ENCODE data around the gene BST1.

Gene BST1, protein sequence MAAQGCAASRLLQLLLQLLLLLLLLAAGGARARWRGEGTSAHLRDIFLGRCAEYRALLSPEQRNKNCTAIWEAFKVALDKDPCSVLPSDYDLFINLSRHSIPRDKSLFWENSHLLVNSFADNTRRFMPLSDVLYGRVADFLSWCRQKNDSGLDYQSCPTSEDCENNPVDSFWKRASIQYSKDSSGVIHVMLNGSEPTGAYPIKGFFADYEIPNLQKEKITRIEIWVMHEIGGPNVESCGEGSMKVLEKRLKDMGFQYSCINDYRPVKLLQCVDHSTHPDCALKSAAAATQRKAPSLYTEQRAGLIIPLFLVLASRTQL

DNA sequence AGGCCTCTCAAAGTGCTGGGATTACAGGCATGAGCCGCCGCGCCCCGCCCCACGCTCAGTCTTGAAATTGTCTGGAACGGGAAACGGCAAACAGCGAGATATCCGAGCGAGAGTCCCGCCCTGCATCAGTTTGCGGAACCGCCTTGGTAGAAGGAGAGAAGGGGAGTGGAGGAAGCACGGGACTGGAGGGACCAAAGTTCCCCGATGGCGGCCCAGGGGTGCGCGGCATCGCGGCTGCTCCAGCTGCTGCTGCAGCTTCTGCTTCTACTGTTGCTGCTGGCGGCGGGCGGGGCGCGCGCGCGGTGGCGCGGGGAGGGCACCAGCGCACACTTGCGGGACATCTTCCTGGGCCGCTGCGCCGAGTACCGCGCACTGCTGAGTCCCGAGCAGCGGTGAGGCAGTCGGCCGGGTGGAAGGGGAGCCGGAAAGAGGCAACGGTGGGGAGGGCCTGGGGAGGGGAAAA, at the start of gene BST1:
BST1 (plus strand) TSS at position 125 of the 463 bp plus-strand sequence; CDS start at position 205, 80 bp downstream.
- peak; percentile 76 for DNase-seq (ENCODE audit: low spot score)

DNA sequence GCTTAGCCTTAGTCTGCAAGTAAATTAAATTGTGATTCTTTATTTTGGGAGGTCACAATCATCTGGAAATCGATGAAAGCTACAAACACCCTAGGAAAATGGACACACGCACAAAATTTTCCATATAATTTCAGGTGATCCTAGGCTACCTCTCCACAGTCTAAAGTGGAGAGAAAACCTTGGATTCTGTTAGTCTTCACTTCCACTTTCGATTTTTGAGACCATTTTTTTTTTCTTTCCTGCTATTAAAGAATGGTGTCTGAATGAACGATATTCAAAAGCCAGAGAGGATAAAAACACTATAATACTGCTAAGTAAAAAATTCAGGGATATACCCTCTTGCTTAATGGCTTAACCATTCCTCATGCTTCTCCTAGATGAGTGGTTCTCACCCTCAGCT, 49.4 kb upstream of the BST1 start:
- DNase-seq (ENCODE audit: low spot score), result no peak

DNA sequence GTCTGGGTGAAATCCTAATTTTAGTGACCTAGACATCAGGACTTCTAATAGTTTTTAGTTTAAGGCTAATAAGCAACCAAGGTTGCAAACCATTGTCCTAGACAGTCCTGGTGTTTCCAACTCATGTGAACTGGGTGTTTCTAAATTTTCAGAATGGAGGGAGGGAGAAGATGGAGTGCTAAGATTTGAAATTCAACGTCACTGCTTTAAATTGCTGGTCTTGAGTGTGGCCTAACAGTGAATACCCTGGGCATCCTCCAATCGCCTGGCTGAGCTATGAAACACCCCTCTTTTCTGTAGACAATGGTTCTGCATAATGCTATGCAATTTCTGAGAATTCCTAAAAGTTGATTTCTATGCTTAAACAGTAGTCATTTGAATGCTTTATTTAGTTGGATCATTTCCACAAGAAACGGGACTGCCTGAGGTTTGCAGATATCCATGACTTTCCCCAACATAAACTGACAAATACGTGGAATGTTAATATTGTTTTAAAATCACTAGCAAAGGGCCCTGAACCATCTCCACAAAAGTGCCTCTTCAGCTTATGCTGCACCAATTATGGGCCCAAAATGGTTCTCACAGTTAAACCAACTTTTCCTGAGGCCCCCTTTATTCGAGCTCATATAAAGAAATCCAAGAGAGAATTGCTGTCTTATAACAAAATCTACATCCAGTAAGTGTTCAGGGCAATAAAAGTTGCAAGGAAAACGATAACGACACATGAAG, 48.8 kb upstream of the BST1 start:
- no peak for DNase-seq (ENCODE audit: low spot score)

DNA sequence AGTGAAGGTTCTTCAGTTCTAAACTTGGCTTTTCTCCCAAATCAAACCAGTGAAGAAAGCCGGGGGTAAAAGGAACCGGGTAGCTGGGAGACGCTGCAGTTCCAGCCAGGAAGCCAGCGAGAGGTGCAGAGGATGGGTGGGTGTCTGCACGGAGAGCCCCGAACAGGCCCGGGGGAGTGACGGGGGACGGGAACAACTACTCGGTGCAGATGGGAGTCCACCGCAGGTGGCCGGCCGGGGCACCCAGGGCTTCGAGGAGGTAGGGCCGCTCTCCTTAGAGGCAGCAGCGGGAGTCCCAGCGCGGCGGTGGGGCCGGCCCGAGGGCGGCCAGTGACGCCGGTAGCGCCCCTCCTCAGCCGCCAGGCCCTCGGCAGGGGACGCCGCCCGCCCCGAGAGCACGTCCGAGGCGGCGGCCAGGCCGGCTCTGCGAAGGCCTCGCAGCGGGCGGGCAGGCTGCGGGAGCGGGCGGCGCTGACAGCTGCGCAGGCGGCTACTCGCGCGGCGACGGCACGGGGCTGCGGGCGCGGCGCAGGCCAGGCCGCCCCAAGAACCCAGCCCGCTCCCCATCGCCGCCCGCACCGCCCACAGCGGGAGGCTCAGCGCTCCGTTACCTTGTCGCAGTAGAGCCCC, 48.2 kb upstream of the BST1 start:
- DNase-seq (ENCODE audit: low spot score), result peak; percentile 61

DNA sequence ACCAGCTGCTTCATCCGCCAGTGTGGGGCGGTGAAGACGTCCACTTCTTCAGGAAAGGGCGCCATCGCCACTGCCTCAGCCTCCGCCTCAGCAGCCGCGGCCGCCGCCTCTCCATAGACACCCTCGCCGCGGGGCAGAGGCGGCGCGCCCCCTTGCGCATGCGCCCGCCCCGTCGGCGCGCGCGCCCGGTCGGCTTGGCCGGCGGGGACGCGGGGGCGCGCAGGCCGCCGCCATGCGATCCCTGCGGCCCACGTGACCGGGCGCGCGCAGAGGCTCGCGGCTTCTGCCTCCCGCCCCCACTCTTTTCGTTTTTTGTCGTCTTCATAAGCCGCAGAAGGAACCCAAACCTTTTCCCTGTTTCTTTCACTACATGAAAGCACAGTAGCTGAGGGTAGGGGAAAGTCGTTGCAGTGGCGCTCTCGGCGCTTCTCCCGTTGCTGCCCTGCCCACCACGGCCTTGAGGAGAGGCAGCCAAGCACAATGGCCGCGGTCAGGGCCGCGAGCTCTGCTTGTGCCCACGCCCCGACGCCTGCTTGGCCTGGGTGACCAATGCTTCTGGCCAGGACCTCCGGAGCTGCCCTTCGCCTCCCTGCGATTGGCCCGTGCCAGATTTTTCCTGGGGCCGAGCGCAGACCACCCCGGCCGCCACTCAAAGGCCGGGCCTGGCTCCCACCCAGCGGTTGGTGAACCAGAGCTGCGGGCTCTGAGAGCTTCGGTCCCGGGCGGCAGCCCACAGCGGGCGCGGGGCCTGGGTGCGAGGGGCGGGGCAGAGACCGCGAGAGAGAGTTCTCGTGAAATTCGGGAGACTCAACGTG, 47.4 kb upstream of the BST1 start, which contains the start of gene FBXL5:
FBXL5 (minus strand) TSS at position 135 of the 815 bp plus-strand sequence; CDS start at position 65, 70 bp downstream.
- DNase-seq (ENCODE audit: low spot score), result peak; percentile 97

DNA sequence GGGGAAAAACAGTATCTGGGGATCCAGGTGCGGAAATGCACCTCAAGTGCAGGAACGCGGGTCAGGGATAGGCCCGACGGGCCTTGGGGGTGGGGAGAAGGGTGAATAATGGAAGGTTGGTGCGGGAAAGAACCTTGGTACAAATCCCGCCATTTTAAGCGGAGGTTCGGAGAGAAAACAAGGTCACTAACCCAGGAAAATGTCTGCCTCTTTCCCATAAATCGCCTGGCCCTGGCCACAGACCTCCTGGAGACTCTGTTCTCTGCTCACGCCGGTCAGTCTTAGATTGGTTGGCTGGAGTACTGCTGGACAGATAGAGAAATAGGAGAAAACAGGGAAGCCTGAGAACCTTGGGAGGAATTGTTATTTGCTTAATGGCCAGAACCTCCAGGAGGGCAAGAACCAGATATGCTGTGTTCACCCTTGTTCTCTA, 46.8 kb upstream of the BST1 start:
- no peak for DNase-seq (ENCODE audit: low spot score)

DNA sequence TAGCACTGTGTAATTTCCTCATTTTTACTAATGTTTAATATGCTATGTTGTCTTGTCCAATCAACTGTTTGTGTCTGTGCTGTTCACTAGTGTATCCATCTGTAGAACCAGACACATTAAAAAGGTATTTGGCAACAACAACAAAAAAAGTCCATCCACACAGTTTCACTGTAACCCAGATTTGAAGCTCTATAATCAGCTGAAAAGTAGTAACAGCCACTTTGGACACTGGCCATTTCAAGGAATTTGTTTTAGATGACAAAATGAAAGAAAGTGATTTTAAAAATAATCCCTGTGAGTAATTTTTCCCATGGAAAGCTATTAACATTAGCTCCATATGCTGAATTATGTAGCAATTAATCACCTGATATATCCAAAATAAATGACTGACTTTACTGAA, 45.5 kb upstream of the BST1 start:
- no peak for DNase-seq (ENCODE audit: low spot score)

DNA sequence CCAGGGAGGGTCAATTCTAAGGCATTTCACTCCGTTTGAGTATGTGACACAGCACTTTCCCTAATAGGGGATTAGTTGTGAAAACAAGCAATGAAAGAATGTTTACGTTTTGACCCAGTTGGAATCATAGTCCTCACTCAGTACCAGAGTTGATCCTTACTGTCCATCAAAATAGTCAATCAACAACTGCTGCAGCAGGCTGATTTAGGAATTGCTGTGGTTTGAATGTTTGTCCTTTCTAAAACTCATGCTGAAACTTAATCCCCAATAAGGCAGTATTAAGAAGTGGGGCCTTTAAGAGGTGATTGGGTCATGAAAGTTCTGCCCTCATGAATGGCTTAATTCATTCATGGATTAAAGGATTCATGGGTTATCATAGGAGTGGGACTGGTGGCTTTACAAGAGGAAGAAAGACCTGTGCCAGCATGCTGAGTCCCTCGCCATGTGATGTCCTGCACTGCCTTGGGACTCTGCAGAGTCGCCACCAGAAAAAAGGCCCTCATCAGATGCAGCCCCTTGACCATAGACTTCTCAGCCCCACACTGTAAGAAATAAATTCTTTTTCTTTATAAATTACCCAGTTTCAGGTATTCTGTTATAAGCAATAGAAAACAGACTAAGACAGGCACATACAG, 44.6 kb upstream of the BST1 start:
- DNase-seq (ENCODE audit: low spot score), result no peak

DNA sequence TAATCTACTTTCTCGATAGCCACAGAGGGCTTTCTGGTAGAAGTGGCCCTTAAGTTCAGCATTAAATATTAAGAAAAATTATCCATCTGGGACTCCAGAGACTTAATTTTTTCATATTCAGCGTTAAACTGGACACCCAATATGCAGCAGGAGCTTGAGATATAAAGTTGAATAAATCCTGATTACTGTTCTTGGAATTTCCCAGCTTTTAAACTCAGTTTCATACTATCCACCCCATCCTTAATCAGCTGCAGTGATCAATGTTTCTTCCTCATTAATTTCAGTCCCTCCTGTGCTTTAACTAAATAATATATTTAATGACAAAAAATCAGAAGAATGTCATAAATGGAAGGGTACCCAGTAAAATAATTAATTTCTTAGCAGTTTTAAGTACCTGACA, 44.1 kb upstream of the BST1 start:
- no peak for DNase-seq (ENCODE audit: low spot score)

DNA sequence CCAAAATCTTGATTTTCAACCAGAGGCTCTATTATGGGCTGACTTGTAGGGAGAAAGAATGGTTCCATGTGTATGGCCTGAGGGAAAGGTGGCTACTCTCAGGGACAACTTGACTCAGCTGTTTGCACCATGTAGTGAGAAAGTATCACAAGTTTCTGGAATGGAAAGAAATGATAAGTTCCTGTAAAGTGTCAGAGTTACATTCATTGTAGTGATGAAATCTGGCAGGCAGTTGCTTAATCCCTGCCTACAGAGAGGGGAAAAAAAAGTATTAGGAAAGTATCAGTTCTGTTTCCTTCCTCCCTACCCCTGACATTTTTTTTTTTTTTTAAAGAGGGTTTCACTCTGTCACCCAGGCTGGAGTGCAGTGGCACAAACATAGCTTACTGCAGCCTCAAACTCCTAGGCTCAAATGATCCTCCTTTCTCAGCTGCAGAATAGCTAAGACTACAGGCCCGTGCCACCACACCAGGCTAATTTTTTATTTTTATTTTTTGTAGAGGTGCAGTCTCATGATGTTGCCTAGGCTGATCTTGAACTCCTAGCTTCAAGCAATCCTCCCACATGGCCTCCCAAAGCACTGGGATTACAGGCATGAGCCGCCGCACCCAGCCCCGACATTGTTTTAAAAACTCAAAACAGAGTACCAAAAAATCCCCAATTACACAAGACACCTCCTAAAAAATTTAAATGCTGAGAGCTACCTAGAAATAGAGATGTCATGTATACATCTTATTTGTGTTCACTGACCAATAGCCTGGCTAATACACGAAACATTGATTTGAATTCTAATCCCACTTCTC, 42.9 kb upstream of the BST1 start:
- DNase-seq (ENCODE audit: low spot score), result no peak

DNA sequence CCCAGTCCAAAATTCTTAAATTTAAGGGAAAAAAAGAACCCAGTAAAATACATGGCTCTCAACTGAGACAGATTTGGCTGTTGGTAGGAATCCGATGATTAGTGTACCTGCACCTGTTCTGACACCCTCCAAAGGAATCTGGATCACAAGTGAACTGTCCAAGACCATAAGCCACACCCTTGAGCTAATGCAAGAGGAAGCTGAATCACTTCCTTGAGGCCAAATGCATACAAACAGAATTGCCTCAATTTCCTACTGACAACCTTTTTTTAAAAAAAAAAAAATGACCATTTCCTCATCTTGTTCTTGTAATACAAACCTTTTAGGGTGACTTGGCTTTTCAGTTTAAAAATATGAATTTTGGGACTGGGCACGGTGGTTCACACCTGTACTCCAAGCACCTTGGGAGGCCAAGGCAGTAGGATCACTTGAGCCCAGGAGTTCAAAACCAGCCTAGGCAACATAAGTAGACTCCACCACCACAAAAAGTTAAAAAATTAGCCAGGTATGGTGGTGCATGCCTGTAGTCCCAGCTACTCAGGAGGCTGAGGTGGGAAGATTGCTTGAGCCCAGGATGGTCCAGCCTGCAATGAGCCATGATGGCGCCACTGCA, 37.0 kb upstream of the BST1 start:
- no peak for DNase-seq (ENCODE audit: low spot score)

DNA sequence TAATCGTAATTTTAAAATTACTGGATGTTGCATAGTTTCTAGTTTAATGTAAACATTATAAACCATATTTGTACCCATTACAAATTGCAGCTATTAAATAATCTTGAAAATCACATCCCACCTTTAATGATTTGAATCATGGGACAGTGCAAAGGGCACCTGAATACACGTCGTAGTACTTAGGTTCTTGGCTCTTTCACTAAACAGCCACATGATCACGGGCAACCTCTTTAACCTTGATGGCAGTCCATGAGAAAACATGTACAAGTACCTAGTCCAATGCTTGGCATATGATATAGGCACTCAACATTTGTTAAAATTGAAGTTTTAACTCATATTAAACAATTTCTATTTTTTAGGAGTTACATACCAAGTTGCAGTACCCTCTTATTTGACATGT, 35.9 kb upstream of the BST1 start:
- no peak for DNase-seq (ENCODE audit: low spot score)

DNA sequence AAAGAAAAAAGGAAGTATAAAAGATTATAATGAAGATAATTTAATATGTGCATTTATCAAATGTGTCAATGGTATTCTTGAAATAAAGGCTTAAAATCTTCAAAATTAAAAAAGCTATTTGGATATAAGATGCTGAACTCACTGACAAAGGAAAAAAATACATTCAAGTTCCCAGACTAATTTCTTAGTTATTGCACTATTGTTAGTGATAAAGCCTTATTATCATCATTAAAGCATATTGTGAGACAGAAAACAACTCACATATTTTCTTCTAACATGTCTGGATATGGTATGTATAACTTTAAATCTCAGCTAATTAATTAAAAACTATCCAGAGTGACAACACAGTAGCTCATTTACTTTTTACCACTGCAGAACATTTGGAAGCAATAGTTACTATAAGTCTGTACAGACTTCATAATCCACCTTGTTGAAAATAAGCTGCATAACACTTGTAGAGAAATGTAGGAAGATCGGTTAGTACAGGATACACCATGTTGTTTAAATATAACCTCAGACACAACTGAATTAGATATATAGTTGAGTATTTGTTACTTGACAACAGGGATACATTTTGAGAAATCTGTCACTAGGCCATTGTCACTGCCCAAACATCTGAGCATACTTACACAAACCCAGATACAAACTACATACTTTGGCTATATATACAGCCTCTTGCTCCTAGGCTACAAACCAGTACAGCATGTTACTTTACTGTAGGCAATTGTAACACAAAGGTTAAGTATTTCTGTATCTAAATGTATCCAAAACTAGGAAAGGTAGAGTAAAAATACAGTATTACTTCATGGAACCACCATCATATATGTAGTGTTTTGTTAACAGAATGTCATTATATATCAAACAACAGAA, 34.1 kb upstream of the BST1 start:
- no peak for DNase-seq (ENCODE audit: low spot score)

DNA sequence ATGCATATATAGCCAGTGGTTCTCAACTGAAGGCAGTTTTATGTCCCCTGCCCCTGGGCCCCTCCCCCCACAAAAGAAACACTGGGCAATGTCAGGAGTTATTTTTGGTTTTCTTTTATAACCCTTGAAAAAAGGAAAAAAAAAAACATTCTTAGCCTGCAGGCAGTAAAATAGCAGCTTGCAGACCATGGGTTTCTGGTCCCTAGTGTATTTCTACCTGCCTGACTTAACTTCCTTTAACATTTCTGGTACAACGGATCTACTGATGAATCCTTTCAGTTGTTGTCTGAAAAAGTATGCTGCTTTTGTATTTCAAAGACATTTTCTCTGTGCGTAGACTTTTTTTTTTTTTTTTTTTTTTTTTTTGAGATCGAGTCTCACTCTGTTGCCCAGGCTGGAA, 32.3 kb upstream of the BST1 start:
- peak; percentile 42 for DNase-seq (ENCODE audit: low spot score)

DNA sequence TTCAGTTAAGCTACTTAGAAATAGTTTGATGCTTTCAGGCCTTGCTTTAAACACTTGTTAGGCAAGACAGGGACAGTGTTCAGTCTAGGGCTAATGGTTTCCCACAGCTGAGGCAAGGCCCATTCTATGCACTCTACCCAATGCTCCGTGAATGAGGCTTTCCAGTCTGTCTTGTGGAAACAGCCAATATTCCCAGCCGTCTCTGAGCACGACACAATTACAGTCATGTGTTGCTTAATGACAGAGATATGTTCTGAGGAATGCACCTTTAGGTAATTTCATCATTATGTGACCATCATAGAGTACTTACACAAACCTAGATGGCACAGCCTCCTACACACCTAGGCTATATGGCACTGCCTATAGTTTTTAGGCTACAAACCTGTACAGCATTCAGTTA, 30.8 kb upstream of the BST1 start:
- no peak for DNase-seq (ENCODE audit: low spot score)

DNA sequence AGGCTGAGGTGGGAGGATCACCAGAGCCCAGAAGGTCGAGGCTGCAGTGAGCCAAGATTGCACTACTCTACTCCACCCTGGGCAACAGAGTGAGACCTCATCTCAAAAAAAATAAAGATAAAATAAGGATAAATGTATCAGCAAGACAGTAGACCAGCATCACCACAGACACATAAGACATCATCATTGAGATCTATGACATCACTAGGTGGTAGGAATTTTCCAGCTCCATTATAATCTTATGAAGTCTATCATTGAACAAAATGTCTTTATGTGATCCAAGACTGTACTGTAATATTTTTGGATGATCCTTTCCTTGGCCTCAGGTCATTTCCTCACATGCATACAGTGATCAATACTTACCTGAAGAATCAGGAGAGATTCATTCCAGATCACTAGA, 29.5 kb upstream of the BST1 start:
- no peak for DNase-seq (ENCODE audit: low spot score)

DNA sequence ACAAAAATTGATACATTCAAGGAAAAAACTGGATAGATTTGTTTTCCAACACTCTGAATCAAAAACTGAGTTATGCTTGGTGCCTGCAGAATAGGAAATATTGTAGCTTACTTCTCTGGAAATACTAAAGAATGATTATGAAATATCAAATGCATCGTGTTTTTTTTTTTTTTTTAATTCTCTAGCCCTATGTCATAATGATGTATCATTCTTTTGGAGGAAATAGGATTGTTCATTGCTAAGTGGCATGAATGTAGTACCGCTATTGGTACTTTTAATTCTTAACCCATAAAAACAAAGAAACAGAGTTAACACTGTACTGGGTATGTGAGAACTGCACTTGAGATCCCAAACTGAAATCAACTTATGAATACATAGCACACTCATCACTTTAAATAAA, 28.8 kb upstream of the BST1 start:
- DNase-seq (ENCODE audit: low spot score), result no peak

DNA sequence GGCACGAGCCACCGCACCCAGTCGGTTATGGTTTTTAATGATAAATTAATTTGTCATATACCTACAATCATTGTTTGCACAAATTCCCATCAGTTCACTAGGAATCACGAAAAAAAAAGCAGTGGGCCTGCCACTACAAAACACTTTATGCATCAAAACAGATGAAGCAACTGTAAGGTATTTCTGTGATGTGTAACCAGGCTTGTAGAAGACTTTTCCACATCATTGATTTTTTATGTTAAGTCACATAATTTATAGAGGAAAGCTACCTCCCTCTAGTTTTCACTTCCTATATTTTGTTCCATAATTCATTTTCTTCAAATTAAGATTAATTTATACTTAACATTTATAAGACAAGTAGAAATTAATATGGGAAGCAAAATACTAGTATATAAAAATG, 27.9 kb upstream of the BST1 start:
- peak; percentile 30 for DNase-seq (ENCODE audit: low spot score)

DNA sequence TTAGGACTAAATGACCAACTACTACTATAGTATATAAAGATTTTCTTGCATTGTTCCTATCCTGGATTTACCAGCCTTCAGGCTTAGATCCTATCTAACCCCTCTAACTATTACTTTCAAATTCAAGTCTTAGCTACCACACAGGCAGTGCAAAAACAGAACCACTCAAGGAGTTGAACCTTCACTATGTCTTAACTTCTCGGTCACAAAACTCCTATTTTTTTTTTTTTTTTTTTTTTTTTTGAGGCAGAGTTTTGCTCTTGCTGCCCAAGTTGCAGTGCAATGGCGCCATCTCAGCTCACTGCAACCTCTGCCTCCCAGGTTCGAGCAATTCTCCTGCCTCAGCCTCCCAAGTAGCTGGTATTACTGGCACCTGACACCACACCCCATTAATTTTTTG, 27.5 kb upstream of the BST1 start:
- no peak for DNase-seq (ENCODE audit: low spot score)

Data from germinal center (tissue), 1 donor.